HepG2 (cell line): ENCODE data around the gene TSC22D4.
"Not testable (repeated sequence)": the region's sequence is repeated elsewhere in the genome, so short reads cannot be mapped to it uniquely, and the experiment has no call there.

Source experiments
- FOXM1 ChIP-seq: sonication (generic); formaldehyde crosslinking; IDR thresholded peaks from 2 replicates; pipeline ENCODE4 v1.5.0; 2020; ENCODE audit warnings: missing genetic modification reagents
- NR2C2 ChIP-seq: sonication (generic); formaldehyde crosslinking; IDR thresholded peaks from 2 replicates; pipeline ENCODE4 v1.4.0; 2020; ENCODE audit warnings: missing genetic modification reagents, mild to moderate bottlenecking, moderate library complexity, borderline replicate concordance
- POLR2A ChIP-seq, 2 experiments: IDR thresholded peaks; 2 replicates each; pipeline ENCODE4 v1.6.1; 2011; ENCODE audit warnings: low read depth in 2 of 2, low read length in 2 of 2, mild to moderate bottlenecking in 1 of 2, moderate library complexity in 1 of 2; ENCODE audit not compliant: insufficient read depth in 1 of 2
- RXRA ChIP-seq: sonication (generic); formaldehyde crosslinking; IDR thresholded peaks from 2 replicates; pipeline ENCODE4 v1.5.1; 2020; ENCODE audit warnings: missing genetic modification reagents
- SMC3 ChIP-seq: IDR thresholded peaks from 2 replicates; pipeline ENCODE4 v1.6.1; 2011; ENCODE audit warnings: low read length, improper control_type of control experiment
- ZFY ChIP-seq: sonication (generic); formaldehyde crosslinking; IDR thresholded peaks from 2 replicates; pipeline ENCODE4 v1.4.0; 2020; ENCODE audit warnings: missing genetic modification reagents
- ZNF235 ChIP-seq: sonication (generic); formaldehyde crosslinking; IDR thresholded peaks from 2 replicates; pipeline ENCODE4 v1.8.1; 2023; ENCODE audit warnings: mild to moderate bottlenecking, missing genetic modification reagents, borderline replicate concordance

DNA sequence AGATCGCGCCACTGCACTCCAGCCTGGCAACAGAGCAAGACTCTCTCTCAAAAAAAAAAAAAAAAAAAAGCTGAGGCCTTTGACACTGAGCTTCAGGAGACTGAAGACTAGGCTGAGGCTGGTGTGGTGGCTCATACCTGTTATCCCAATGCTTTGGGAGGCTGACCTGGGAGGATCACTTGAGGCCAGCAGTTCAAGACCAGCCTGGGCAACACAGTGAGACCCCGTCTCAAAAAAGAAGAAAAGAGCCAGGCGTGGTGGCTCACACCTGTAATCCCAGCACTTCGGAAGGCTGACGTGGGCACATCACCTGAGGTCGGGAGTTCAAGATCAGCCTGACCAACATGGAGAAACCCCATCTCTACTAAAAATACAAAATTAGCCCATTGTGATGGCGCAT lies 31.7 kb downstream of the TSC22D4 start:
- TF ChIP-seq ZNF235 (CRISPR knock-in tag); FOXM1 (CRISPR knock-in tag); SMC3; POLR2A (IDR thresholded peaks at IDR 0.05; ENCODE audit: insufficient read depth in 1 of 2, low read depth in 2 of 2, low read length in 2 of 2); NR2C2 (CRISPR knock-in tag); ZFY (CRISPR knock-in tag); RXRA: not testable (repeated sequence)
